HepG2 (cell line): ENCODE results near the gene C16orf95. TPM values are rescaled to one million over a fixed set of nuclear protein-coding genes. Genes with fewer than 3 reads are reported as not detected.

ENCODE experiments used
- ATAC-seq: fragments of 200-7000 bp; cut with Tn5 transposase; 3 replicates; pipeline ENCODE4 v1.9.1; 2020; ENCODE audit warnings: mild to moderate bottlenecking, moderate library complexity
- BruUV-seq: library from RNA; stranded (reverse); fragments of 400-500 nt; replicated peaks from 2 replicates; lab custom pipeline; 2021; lab: Mats Ljungman, UMichigan
- CTCF ChIA-PET: fragments of 300-600 bp; formaldehyde crosslinking; extraction: SDS; loops from one replicate; lab custom pipeline; 2021; ENCODE audit warnings: low total read pairs, inconsistent platforms, low intra/inter-chr PET ratio; lab: Yijun Ruan, JAX
- POLR2A ChIA-PET: fragments of 350-600 bp; sonication (Branson Sonifier 250); formaldehyde crosslinking; loops from one replicate; lab custom pipeline; 2020; ENCODE audit warnings: antibody characterized with exemption, inconsistent platforms; lab: Yijun Ruan, JAX
- DNase-seq: peaks from one replicate; pipeline ENCODE4 v3.0.0-alpha.2; 2015; ENCODE audit warnings: low spot score
- FAIRE-seq: peaks from 3 replicates; lab custom pipeline; 2011; peaks lifted over from hg19 to GRCh38; lab: Jason Lieb, UNC
- H2AFZ ChIP-seq: one replicate; pipeline ENCODE4 v1.6.1; 2011; ENCODE audit warnings: low read length, inconsistent platforms
- H3K27ac ChIP-seq: fragments of 300-600 bp; 3 replicates; pipeline ENCODE4 v1.8.0; 2011; ENCODE audit warnings: mixed run types, mild to moderate bottlenecking, mixed read lengths, low read length, inconsistent platforms; ENCODE audit not compliant: insufficient read depth; ENCODE audit errors: extremely low read length
- H3K27me3 ChIP-seq, 2 experiments: fragments of 200-600 bp in 1 of 2; 2 replicates in 1 of 2; 3 replicates in 1 of 2; pipeline versions ENCODE4 v1.6.0 to v1.8.0; 2011; ENCODE audit warnings: low read length in 2 of 2, mild to moderate bottlenecking in 2 of 2, moderate library complexity in 2 of 2, inconsistent platforms in 1 of 2; ENCODE audit not compliant: insufficient read depth in 2 of 2, control insufficient read depth in 1 of 2
- H3K36me3 ChIP-seq, 2 experiments: fragments of 200-600 bp in 1 of 2; replicated peaks in 1 of 2; 2 replicates in 1 of 2; 3 replicates in 1 of 2; pipeline versions ENCODE4 v1.5.1 to v1.8.0; 2011; ENCODE audit warnings: low read length in 2 of 2, inconsistent platforms in 1 of 2; ENCODE audit not compliant: insufficient read depth in 2 of 2, control insufficient read depth in 1 of 2
- H3K4me1 ChIP-seq: 2 replicates; pipeline ENCODE4 v1.5.1; 2012; ENCODE audit warnings: low read length, inconsistent platforms; ENCODE audit not compliant: insufficient read depth
- H3K4me2 ChIP-seq: 2 replicates; pipeline ENCODE4 v1.6.0; 2011; ENCODE audit warnings: low read depth, low read length, inconsistent platforms
- H3K4me3 ChIP-seq, 3 experiments: fragments of 200-600 bp in 1 of 3; sonication (generic), shearing (Covaris generic) in 1 of 3; replicated peaks in 1 of 3; 2 replicates each; pipeline ENCODE4 v1.5.1; 2011 to 2016; ENCODE audit warnings: low read length in 3 of 3, inconsistent platforms in 2 of 3, low read depth in 2 of 3, mild to moderate bottlenecking in 2 of 3, control low read depth in 1 of 3, mixed read lengths in 1 of 3; ENCODE audit not compliant: insufficient read depth in 1 of 3
- H3K79me2 ChIP-seq: one replicate; pipeline ENCODE4 v1.6.1; 2011; ENCODE audit warnings: low read length, inconsistent platforms; ENCODE audit not compliant: insufficient read depth
- H3K9ac ChIP-seq: 2 replicates; pipeline ENCODE4 v1.6.0; 2011; ENCODE audit warnings: mild to moderate bottlenecking, low read depth, low read length, inconsistent platforms; ENCODE audit not compliant: insufficient read depth
- H3K9me3 ChIP-seq: 2 replicates; pipeline ENCODE4 v1.5.1; 2012; ENCODE audit warnings: mild to moderate bottlenecking, low read length
- H4K20me1 ChIP-seq: 2 replicates; pipeline ENCODE4 v1.6.0; 2011; ENCODE audit warnings: inconsistent platforms, mild to moderate bottlenecking, low read length, moderate library complexity; ENCODE audit not compliant: insufficient read depth
- ATF7 ChIP-seq, 2 experiments: fragments of 450-650 bp in 1 of 2; sonication (generic) in 1 of 2; formaldehyde crosslinking in 1 of 2; IDR thresholded peaks; 2 replicates each; pipeline versions ENCODE4 v1.4.0 to v1.6.1; 2016 to 2020; ENCODE audit warnings: antibody characterized with exemption in 1 of 2, mild to moderate bottlenecking in 1 of 2, missing genetic modification reagents in 1 of 2
- BRF2 ChIP-seq: sonication (generic); formaldehyde crosslinking; IDR thresholded peaks from 2 replicates; pipeline ENCODE4 v1.8.1; 2022; ENCODE audit warnings: mild to moderate bottlenecking, missing genetic modification reagents
- CEBPG ChIP-seq: IDR thresholded peaks from 2 replicates; pipeline ENCODE4 v1.6.1; 2016
- ETS1 ChIP-seq: sonication (generic); formaldehyde crosslinking; IDR thresholded peaks from 2 replicates; pipeline ENCODE4 v1.4.0; 2020; ENCODE audit warnings: missing genetic modification reagents
- JUND ChIP-seq: sonication (generic); formaldehyde crosslinking; IDR thresholded peaks from 2 replicates; pipeline ENCODE4 v1.8.0; 2022; ENCODE audit warnings: mild to moderate bottlenecking, missing genetic modification reagents
- MIXL1 ChIP-seq: IDR thresholded peaks from 2 replicates; pipeline ENCODE4 v1.6.1; 2016
- NFKBIZ ChIP-seq: IDR thresholded peaks from 2 replicates; pipeline ENCODE4 v1.6.1; 2018; ENCODE audit warnings: missing genetic modification reagents, missing compliant biosample characterization
- PBX2 ChIP-seq: IDR thresholded peaks from 2 replicates; pipeline ENCODE4 v1.6.1; 2016; ENCODE audit warnings: control low read depth
- PLRG1 ChIP-seq: fragments of 450-650 bp; conservative IDR thresholded peaks from 2 replicates; pipeline ENCODE4 v1.6.1; 2016
- POLR2A ChIP-seq, 2 experiments: IDR thresholded peaks; 2 replicates each; pipeline ENCODE4 v1.6.1; 2011; ENCODE audit warnings: low read depth in 2 of 2, low read length in 2 of 2, mild to moderate bottlenecking in 1 of 2, moderate library complexity in 1 of 2; ENCODE audit not compliant: insufficient read depth in 1 of 2
- RBM22 ChIP-seq: fragments of 200-400 bp; formaldehyde crosslinking; optimal IDR thresholded peaks from 2 replicates; pipeline ENCODE3; 2017; ENCODE audit warnings: mild to moderate bottlenecking, low read length, moderate library complexity
- SKI ChIP-seq: fragments of 450-650 bp; IDR thresholded peaks from one replicate; pipeline ENCODE4 v1.6.1; 2018; ENCODE audit warnings: mild to moderate bottlenecking; ENCODE audit not compliant: partially characterized antibody
- ZBTB7A ChIP-seq: sonication (generic); formaldehyde crosslinking; IDR thresholded peaks from 2 replicates; pipeline ENCODE4 v1.8.0; 2022; ENCODE audit warnings: mild to moderate bottlenecking, missing genetic modification reagents
- ZGPAT ChIP-seq: IDR thresholded peaks from 2 replicates; pipeline ENCODE4 v1.6.1; 2016; ENCODE audit warnings: mild to moderate bottlenecking
- ZNF17 ChIP-seq: sonication (generic); formaldehyde crosslinking; IDR thresholded peaks from 2 replicates; pipeline ENCODE4 v1.5.0; 2020; ENCODE audit warnings: mild to moderate bottlenecking, missing genetic modification reagents
- ZNF556 ChIP-seq: sonication (generic); formaldehyde crosslinking; IDR thresholded peaks from 2 replicates; pipeline ENCODE4 v1.4.0; 2020; ENCODE audit warnings: mild to moderate bottlenecking, missing genetic modification reagents, borderline replicate concordance
- ZNF557 ChIP-seq: sonication (generic); formaldehyde crosslinking; IDR thresholded peaks from 2 replicates; pipeline ENCODE4 v1.4.0; 2020; ENCODE audit warnings: missing genetic modification reagents
- ZNF605 ChIP-seq: sonication (generic); formaldehyde crosslinking; IDR thresholded peaks from 2 replicates; pipeline ENCODE4 v1.8.0; 2022; ENCODE audit warnings: mild to moderate bottlenecking, missing genetic modification reagents
- ZNF761 ChIP-seq: sonication (generic); formaldehyde crosslinking; conservative IDR thresholded peaks from 2 replicates; pipeline ENCODE4 v1.4.0; 2020; ENCODE audit warnings: mild to moderate bottlenecking, missing genetic modification reagents
- WGBS: methylation state at CpG from one replicate; pipeline ENCODE4 v1.1.6; 2017; ENCODE audit warnings: low lambda C conversion rate; 5-methylcytosine and 5-hydroxymethylcytosine counted together
- in situ Hi-C: cut with HindIII; loops from 2 replicates; pipeline ENCODE4 v1.10.0; 2017; ENCODE audit warnings: low pct_unique_long_range_greater_than_20kb; ENCODE audit not compliant: extremely low pct_ligation_motif_present
- intact Hi-C: fragments of 100-400 bp; cut with micrococcal nuclease; formaldehyde crosslinking; loops from one replicate; pipeline ENCODE4 v1.10.0; 2022; ENCODE audit not compliant: unreplicated experiment
- polyA plus RNA-seq, 8 experiments: library from polyadenylated mRNA; depleted of rRNA in 3 of 8; stranded (reverse) in 7 of 8; unstranded in 1 of 8; fragments of >200 nt; fragmentation: Illumina TruSeq in 4 of 8; extraction: Trizol in 4 of 8; gene quantifications; 2 replicates each; pipeline versions ENCODE4 v1.2.1 to v1.2.3, GENCODE V29; 2011 to 2016; ENCODE audit warnings: low read depth in 4 of 8, missing spikeins in 1 of 8, mixed read lengths in 1 of 8; ENCODE audit not compliant: insufficient read depth in 1 of 8
- total RNA-seq, 5 experiments: library from RNA; depleted of rRNA; stranded (reverse); fragments of >200 nt; fragmentation: Illumina TruSeq; extraction: Trizol; gene quantifications; 2 replicates each; pipeline ENCODE4 v1.2.3, GENCODE V29; 2016; ENCODE audit warnings: low read depth in 1 of 5

Gene C16orf95
- total and polyA plus RNA-seq, 2 of the 13 experiments (the other 11 are each of a cell fraction or from before 2014, with no cell fraction given), result 2.8 to 8.6 TPM

GRCh38 chr16:87320510-87321227, 3.5 kb upstream of the C16orf95 start:
- Histone ChIP-seq H3K9ac (no peak overlapping the region), H3K4me3 (no peak overlapping the region), H3K27me3 (no peaks in the 10 kb centered on the region; a peak in 1 of 5 replicates), H4K20me1 (peaks cover 25% of the 10 kb centered on the region; the same call in 1 of the 2 replicates), H3K4me1 (peaks cover 25% of the 10 kb centered on the region), H3K9me3 (no peaks in the 10 kb centered on the region), H3K4me2 (no peak overlapping the region), H3K36me3 (peaks cover 5 to 21% of the 10 kb centered on the region in 2 experiments; a peak in 3 of 5 replicates), H3K27ac (no peak overlapping the region), H2AFZ (no peak overlapping the region), H3K79me2 (peaks cover 17% of the 10 kb centered on the region)
- in situ Hi-C loops, result no loop called here
- CTCF ChIA-PET, result no interaction called here
- POLR2A ChIA-PET, result interaction anchor here (1.7 to 4.4 kb wide), 3 partner anchors 62 to 68 kb away, joined by 8 to 62 read pairs (median 19); partner anchors contain the start of gene FBXO31
- BruUV-seq, result no TSS peak
- ATAC-seq (no peak), FAIRE-seq (no peak), DNase-seq (no peak)
- WGBS, result 93% methylated on average over 12 of the region's 12 CpGs
- intact Hi-C loops, result no loop called here
- TF ChIP-seq RBM22 (peak; percentile 61), ZNF761 (CRISPR knock-in tag) (no peak), CEBPG (CRISPR knock-in tag) (no peak), PLRG1 (no peak), MIXL1 (CRISPR knock-in tag) (no peak), ZGPAT (CRISPR knock-in tag) (no peak), ZNF557 (no peak), ZNF556 (CRISPR knock-in tag) (no peak), SKI (no peak), JUND (CRISPR knock-in tag) (no peak), PBX2 (CRISPR knock-in tag) (no peak), BRF2 (CRISPR knock-in tag) (no peak), ZBTB7A (CRISPR knock-in tag) (no peak), POLR2A (IDR thresholded peaks at IDR 0.05; ENCODE audit: insufficient read depth in 1 of 2, low read depth in 2 of 2, low read length in 2 of 2) (peak in 1 of 2 experiments; percentile 17; a peak in 2 of 4 replicates), NFKBIZ (CRISPR knock-in tag) (no peak), ZNF605 (0 out of 2 replicates have a peak, but pooled peaks have one; percentile 39), ZNF17 (CRISPR knock-in tag) (no peak), ATF7 (IDR thresholded peaks at IDR 0.05) (no peak), ATF7 (CRISPR knock-in tag; IDR thresholded peaks at IDR 0.05) (no peak), ETS1 (CRISPR knock-in tag) (no peak)
